ENCODE measurements around the gene C1orf141.
"Not testable (repeated sequence)": the region's sequence is repeated elsewhere in the genome, so short reads cannot be mapped to it uniquely, and the experiment has no call there.

Gene C1orf141

DNA sequence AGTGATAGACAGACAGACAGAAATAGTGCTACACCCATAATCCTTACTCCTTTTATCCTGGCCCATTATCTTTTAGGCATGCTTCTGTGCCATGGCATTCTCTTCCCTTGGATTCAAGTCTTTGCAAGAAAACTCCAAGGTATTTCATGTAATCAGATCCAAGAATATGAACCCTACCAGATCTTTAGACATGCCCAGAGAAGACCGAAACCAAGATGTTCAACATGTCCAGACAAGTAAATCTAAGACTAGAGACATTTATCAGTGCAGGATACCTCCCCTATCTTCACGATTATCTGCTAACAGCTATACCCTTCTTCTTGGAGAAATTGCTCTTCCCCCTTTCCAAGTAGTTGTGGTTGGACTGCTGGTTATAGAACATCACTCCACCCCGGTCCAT, 11.8 kb upstream of the C1orf141 start:
- Mint-ChIP-seq H3K36me3 (ENCODE audit: low read depth) (no peaks in the 10 kb centered on the region), H3K4me3 (no peak overlapping the region), H3K27ac (no peak overlapping the region), H3K4me1 (no peaks in the 10 kb centered on the region), H3K27me3 (ENCODE audit: low read depth) (peaks cover 4% of the 10 kb centered on the region), H3K9me3 (no peaks in the 10 kb centered on the region)
- TF ChIP-seq, protein P1, sequence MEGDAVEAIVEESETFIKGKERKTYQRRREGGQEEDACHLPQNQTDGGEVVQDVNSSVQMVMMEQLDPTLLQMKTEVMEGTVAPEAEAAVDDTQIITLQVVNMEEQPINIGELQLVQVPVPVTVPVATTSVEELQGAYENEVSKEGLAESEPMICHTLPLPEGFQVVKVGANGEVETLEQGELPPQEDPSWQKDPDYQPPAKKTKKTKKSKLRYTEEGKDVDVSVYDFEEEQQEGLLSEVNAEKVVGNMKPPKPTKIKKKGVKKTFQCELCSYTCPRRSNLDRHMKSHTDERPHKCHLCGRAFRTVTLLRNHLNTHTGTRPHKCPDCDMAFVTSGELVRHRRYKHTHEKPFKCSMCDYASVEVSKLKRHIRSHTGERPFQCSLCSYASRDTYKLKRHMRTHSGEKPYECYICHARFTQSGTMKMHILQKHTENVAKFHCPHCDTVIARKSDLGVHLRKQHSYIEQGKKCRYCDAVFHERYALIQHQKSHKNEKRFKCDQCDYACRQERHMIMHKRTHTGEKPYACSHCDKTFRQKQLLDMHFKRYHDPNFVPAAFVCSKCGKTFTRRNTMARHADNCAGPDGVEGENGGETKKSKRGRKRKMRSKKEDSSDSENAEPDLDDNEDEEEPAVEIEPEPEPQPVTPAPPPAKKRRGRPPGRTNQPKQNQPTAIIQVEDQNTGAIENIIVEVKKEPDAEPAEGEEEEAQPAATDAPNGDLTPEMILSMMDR (IDR thresholded peaks at IDR 0.05; ENCODE audit: unreplicated experiment in 3 of 3): no peak

DNA sequence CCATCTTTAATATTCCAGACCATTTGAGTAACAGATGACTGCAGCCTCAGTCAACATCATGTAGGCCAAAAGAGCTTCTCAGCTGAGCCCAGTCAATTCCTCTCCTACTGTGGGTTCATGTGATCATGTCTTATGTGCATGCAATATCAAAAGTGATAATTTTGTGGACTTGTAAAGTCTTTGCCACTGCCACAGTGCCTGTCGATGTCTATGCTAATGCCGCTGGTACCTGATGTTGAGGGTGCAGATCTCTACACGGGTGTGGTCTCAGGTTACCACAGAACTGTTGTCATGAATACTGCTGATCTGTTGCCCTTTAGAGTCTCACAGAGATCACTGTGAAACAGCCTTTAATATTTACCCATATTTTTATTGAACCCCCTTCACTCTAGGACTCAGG, 11.3 kb upstream of the C1orf141 start:
- Mint-ChIP-seq H3K27ac (no peak overlapping the region), H3K9me3 (no peaks in the 10 kb centered on the region), H3K4me3 (no peak overlapping the region), H3K4me1 (no peaks in the 10 kb centered on the region), H3K36me3 (ENCODE audit: low read depth) (no peaks in the 10 kb centered on the region), H3K27me3 (ENCODE audit: low read depth) (peaks cover 5% of the 10 kb centered on the region)
- TF ChIP-seq, protein P1 (IDR thresholded peaks at IDR 0.05; ENCODE audit: unreplicated experiment in 3 of 3): no peak

DNA sequence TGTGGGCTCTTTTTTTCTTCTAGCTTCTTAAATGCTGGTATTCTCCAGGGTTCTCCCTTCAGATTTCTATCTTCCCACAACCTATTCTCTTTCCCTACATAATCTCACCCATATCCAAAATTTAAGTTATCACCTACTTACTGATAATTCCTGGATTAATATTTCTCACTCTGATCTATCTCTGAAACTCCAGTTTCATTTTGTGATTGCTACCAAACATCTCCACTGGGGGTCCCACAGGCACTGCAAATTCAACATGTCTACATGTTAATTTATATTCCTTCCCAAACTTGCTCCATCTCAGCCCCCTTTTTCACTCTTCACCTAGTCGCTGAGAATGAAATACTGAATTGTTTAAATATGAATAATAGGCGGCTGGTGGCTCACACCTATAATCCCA, 9.9 kb upstream of the C1orf141 start:
- H3K27me3 Mint-ChIP-seq (ENCODE audit: low read depth): peaks cover 5% of the 10 kb centered on the region
- no peaks in the 10 kb centered on the region for H3K4me1 Mint-ChIP-seq
- H3K27ac Mint-ChIP-seq: no peak overlapping the region
- H3K36me3 Mint-ChIP-seq (ENCODE audit: low read depth): no peaks in the 10 kb centered on the region
- TF ChIP-seq, protein P1 (IDR thresholded peaks at IDR 0.05; ENCODE audit: unreplicated experiment in 3 of 3): peak; percentile 23 to 34 (median 24)
- no peaks in the 10 kb centered on the region for H3K9me3 Mint-ChIP-seq
- no peak overlapping the region for H3K4me3 Mint-ChIP-seq

DNA sequence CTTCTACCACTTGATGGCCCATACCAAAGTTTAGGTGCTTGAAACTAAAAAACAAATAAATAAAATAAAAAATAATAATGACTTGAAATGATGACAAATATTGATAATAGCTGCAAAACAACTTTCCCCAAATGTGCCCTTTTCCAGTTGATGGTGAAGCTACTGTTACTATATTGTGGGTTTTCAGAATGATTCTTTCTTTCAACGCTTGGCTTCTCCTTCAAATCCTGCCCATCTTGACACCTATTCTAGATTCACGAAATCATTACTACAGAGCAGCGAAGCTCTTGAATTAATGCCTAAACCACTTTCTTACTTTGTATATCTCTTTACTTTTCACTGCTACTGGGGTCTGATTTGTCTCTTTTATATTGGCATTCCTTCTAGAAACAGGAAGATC, 9.2 kb upstream of the C1orf141 start:
- H3K36me3 Mint-ChIP-seq (ENCODE audit: low read depth): no peaks in the 10 kb centered on the region
- no peaks in the 10 kb centered on the region for H3K9me3 Mint-ChIP-seq
- TF ChIP-seq, protein P1 (IDR thresholded peaks at IDR 0.05; ENCODE audit: unreplicated experiment in 3 of 3): no peak
- H3K4me3 Mint-ChIP-seq: no peak overlapping the region
- peaks cover 5% of the 10 kb centered on the region for H3K27me3 Mint-ChIP-seq (ENCODE audit: low read depth)
- no peaks in the 10 kb centered on the region for H3K4me1 Mint-ChIP-seq
- no peak overlapping the region for H3K27ac Mint-ChIP-seq

DNA sequence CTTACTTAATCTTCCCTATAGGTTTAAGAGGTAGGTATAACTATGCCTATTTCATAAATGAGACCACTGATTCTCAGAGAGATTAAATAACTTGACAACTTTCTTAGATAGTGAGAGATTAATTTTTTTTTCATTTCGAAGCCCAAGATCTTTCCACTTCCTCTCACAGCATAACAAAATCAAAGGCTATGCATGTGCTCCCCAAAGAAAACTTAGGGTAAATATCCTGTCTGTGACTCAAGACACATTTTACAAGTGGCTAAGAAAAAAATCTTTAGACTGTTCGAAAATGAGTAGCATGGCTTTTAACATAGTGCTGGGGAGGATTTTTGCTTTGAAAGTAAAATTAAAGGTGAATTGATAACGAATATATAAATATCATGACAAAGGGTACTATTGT, 8.2 kb upstream of the C1orf141 start:
- Mint-ChIP-seq H3K4me1 (no peaks in the 10 kb centered on the region), H3K27ac (no peak overlapping the region), H3K9me3 (no peaks in the 10 kb centered on the region), H3K4me3 (no peak overlapping the region), H3K27me3 (ENCODE audit: low read depth) (peaks cover 5% of the 10 kb centered on the region), H3K36me3 (ENCODE audit: low read depth) (no peaks in the 10 kb centered on the region)
- TF ChIP-seq, protein P1 (IDR thresholded peaks at IDR 0.05; ENCODE audit: unreplicated experiment in 3 of 3): no peak

DNA sequence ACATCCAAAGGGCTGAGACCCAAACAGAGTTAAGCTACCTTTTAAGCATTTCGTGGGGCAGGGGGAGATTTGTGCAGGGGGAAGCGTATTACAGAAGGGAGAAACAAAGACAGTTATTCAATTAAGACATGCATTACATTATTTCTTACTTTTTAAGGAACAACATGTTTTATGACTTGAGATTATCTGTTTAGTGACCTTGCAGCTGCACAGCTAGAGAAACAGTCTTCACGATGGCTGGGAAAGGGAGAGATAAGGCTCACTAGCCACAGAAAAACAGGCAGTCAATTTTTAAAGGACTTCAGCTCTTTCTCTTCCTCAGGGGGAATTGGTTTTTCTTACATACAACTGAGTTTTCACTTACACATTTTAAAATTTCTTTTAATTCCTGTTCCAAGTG, 7.1 kb upstream of the C1orf141 start:
- not testable (repeated sequence) for H3K36me3 Mint-ChIP-seq (ENCODE audit: low read depth); H3K9me3 Mint-ChIP-seq; H3K4me1 Mint-ChIP-seq; H3K27me3 Mint-ChIP-seq (ENCODE audit: low read depth)
- Mint-ChIP-seq H3K27ac (peak overlapping the region in 1 of 3 experiments; percentile 75), H3K4me3 (peak overlapping the region in 1 of 3 experiments; percentile 2)
